GM12801 (cell line): ENCODE results near the gene GGNBP2.

Experiments
- CTCF ChIP-seq: IDR thresholded peaks from one replicate; pipeline ENCODE4 v1.5.1; 2011; ENCODE audit warnings: control low read depth; ENCODE audit not compliant: insufficient read length; ENCODE audit errors: extremely low read depth

The GGNBP2 gene

DNA sequence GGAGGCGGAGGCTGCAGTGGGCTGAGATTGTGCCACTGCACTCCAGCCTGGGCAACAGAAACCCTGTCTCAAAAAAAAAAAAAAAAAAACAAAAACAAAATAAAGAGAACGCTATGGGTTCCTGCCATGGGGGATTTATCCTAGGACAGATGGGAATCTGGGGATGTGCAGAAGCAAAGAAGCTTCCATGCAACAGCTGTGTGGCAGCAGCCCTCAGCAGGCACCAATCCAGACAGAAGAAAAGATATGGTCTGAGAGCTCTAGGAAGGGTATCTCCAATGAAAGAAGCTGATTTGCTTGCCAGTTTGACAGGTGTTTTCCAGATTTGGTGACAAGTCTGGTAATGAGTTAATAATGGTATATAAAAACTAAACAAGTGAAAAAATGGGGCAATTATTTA, 21.6 kb upstream of the GGNBP2 start:
- no peak for TF ChIP-seq CTCF

DNA sequence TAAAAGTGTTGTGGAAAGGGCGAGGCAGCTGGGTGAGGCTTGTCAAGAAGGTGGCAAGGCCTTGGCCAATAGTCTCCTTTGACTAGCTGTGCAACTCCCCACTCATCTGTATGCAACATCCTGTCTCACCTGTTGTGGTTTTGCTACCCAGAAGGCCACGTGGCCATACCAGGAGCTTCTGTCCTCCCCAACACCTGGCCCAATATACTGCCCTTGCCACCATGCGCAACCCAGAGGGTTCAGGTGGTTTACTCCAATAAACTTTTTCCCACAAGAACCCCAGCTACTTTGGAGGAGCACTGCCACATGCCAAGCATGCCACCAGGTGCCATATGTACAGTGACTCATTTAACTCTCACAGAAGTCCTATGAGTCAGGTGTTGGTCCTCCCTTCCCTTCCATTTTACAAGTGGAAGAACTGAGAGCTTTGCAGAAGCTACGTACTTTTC, 20.3 kb upstream of the GGNBP2 start:
- TF ChIP-seq CTCF, result no peak

- no peak for TF ChIP-seq CTCF
Observed at GRCh38 chr17:36525113-36525512, 19.6 kb upstream of the GGNBP2 start.

GRCh38 chr17:36525888-36526287, 18.8 kb upstream of the GGNBP2 start:
- no peak for TF ChIP-seq CTCF

DNA sequence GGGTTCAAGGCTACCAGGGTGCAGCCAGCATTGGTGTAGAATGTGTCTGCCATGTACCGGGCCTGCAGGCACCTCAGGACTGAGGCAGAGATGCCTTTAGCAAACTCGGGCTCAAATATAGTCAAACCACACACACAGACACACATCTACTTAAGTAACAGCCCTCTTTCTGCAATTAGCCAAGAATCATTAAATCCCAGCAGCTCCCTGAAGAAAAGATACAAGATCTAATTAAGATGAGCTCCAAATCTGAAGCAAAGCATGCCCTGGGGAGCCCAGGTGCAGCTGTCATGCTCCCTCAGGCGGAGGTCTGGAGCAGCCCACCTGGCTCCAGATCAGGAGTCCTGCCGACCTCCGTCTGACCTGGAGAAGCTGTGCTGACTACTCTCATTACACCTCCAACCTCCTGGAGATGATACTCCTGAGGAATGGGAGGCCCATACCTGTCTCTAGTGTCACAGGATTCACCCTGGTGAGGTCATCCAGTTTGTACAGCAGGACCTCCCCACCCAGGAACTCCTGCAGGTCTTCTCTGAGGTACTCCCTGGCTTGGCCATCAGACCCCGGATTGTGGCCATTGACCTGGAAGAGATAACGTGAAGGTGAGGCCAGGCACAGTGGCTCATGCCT, 17.0 kb upstream of the GGNBP2 start:
- TF ChIP-seq CTCF, result no peak

GRCh38 chr17:36529121-36529520, 15.6 kb upstream of the GGNBP2 start:
- no peak for TF ChIP-seq CTCF

GRCh38 chr17:36532435-36532975, 12.2 kb upstream of the GGNBP2 start:
- TF ChIP-seq CTCF, result no peak
